BLaER1 (cell line): ENCODE measurements around the gene CALY.

Experiments used
- H3K27ac ChIP-seq: shearing (Covaris generic); formaldehyde crosslinking; 2 replicates; pipeline ENCODE4 v1.8.1; 2022
- H3K27me3 ChIP-seq: shearing (Covaris generic); formaldehyde crosslinking; 2 replicates; pipeline ENCODE4 v1.8.1; 2022
- H3K36me3 ChIP-seq: shearing (Covaris generic); formaldehyde crosslinking; 2 replicates; pipeline ENCODE4 v1.8.1; 2022
- H3K4me1 ChIP-seq: shearing (Covaris generic); formaldehyde crosslinking; 2 replicates; pipeline ENCODE4 v1.8.1; 2022
- H3K4me2 ChIP-seq: shearing (Covaris generic); formaldehyde crosslinking; 2 replicates; pipeline ENCODE4 v1.8.1; 2022
- H3K4me3 ChIP-seq: shearing (Covaris generic); formaldehyde crosslinking; 2 replicates; pipeline ENCODE4 v1.8.1; 2022
- H3K9ac ChIP-seq: shearing (Covaris generic); formaldehyde crosslinking; 2 replicates; pipeline ENCODE4 v1.8.1; 2022
- H3K9me3 ChIP-seq: shearing (Covaris generic); formaldehyde crosslinking; 2 replicates; pipeline ENCODE4 v1.8.1; 2022
- H4K20me1 ChIP-seq: shearing (Covaris generic); formaldehyde crosslinking; 2 replicates; pipeline ENCODE4 v1.8.1; 2022
- Cebpa-rat ChIP-seq: shearing (Covaris generic); IDR thresholded peaks from 2 replicates; pipeline ENCODE4 v1.8.1; 2022

The CALY gene

DNA sequence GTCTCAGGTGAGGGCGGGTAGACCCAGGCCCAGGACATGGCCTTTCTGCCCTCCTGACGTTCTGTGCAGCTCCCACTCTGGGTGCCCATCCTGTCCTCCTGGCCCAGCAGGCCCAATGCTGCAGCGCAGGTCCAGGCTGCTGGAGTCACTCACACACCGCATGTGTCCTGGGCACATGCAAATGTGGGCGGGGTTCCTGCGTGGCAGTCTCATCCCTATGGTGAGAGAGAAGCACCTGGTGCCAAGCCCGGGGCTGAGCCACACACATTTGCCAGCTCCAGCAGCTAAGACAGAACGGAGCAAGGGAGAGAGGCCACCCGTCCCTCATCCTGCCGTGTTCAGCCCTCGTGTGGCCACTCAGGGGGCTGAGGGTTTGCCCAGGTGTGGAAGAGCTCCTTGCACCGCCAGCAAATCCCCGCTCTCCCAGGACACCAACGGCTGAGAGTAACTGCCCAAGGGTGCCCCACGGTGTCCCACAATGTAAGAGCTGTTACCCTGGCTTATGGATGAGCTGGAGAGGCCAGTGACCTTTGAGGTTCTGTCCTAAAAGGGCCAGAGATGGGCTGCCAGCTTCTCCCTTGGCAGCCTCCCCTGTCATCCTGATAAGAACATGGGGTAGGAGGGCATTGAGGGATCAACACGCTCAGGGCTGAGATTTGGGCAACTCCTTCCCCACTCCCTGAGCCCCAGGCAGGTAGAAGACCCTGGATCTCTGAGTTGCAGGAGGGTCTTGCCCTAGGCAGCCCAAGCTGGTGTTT, 16.7 kb upstream of the CALY start:
- no peak for TF ChIP-seq Cebpa-rat
- Histone ChIP-seq H3K4me3 (no peak overlapping the region), H3K9me3 (no peaks in the 10 kb centered on the region), H3K4me1 (peaks cover 45% of the 10 kb centered on the region), H3K4me2 (no peak overlapping the region), H3K27me3 (no peaks in the 10 kb centered on the region), H3K9ac (no peak overlapping the region), H3K27ac (no peak overlapping the region), H4K20me1 (peaks cover 42% of the 10 kb centered on the region), H3K36me3 (peaks cover 16% of the 10 kb centered on the region)

DNA sequence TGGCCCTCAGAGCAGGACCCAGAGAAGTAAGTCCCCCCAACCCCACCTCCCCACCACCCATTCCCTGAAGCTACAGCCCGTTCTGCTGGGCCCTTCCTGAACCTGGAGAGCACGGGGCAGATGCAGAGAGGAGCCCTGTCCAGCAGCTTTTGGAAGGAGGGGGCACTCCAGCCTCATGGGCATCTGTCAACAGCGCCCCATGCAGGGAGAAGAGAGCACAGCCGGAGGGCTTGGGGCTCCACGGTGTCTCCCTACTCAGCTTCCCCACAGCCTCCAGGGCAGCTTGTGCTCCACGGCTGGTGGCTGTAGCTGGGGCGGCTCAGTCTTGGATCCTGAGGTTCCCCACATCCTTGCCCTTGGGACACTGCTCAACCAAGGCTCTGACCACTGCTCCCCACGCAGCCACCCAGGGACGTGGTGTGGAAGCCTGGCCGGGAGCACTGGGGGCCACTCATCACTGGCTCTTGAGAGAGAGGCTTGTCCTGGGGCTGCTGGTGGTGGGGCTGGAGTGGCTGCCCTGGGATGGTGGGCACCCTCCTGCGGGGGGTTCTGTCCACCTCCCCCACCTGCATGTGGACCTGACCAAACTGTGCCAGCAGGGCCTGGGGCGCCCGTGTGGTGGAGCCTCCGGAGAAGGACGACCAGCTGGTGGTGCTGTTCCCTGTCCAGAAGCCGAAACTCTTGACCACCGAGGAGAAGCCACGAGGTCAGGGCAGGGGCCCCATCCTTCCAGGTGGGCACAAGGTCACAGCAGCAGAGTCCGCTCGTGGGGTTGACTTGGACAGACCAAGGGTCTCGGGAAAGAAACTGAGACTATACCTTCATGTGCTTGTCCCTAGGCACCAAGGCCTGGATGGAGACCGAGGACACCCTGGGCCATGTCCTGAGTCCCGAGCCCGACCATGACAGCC, 15.0 kb upstream of the CALY start:
- Histone ChIP-seq H3K4me3 (no peak overlapping the region), H3K9me3 (no peaks in the 10 kb centered on the region), H4K20me1 (peaks cover 40% of the 10 kb centered on the region), H3K27me3 (no peaks in the 10 kb centered on the region), H3K27ac (no peak overlapping the region), H3K36me3 (peaks cover 16% of the 10 kb centered on the region), H3K4me2 (peak overlapping the region; percentile 22; the same call in 1 of the 2 replicates), H3K9ac (no peak overlapping the region), H3K4me1 (peaks cover 49% of the 10 kb centered on the region)
- no peak for TF ChIP-seq Cebpa-rat

DNA sequence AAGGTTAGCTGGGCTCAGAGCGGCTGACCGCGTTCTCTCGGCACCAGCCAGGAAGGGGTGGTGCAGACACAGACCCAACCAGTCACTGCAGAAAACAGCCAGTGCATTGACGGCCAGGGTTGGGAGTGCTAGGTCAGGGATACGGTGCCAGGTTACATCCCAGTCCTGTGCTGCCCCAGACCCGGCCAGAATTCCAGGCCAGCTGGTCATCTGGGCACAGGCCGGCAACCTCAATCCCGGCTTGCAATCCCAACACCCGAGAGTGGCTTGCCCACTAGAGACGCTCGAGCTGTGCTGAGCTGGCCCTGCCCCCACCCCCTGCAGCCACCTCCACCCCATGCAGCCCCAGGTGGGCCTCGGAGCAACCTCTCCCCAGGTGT, 14.2 kb upstream of the CALY start:
- H4K20me1 ChIP-seq = peaks cover 33% of the 10 kb centered on the region
- peaks cover 1% of the 10 kb centered on the region; the same call in 1 of the 2 replicates for H3K9me3 ChIP-seq
- peaks cover 16% of the 10 kb centered on the region for H3K36me3 ChIP-seq
- no peaks in the 10 kb centered on the region for H3K27me3 ChIP-seq
- H3K27ac ChIP-seq = no peak overlapping the region
- no peak for TF ChIP-seq Cebpa-rat
- H3K4me1 ChIP-seq = peaks cover 45% of the 10 kb centered on the region
- no peak overlapping the region for H3K4me2 ChIP-seq
- no peak overlapping the region for H3K9ac ChIP-seq
- H3K4me3 ChIP-seq = no peak overlapping the region

DNA sequence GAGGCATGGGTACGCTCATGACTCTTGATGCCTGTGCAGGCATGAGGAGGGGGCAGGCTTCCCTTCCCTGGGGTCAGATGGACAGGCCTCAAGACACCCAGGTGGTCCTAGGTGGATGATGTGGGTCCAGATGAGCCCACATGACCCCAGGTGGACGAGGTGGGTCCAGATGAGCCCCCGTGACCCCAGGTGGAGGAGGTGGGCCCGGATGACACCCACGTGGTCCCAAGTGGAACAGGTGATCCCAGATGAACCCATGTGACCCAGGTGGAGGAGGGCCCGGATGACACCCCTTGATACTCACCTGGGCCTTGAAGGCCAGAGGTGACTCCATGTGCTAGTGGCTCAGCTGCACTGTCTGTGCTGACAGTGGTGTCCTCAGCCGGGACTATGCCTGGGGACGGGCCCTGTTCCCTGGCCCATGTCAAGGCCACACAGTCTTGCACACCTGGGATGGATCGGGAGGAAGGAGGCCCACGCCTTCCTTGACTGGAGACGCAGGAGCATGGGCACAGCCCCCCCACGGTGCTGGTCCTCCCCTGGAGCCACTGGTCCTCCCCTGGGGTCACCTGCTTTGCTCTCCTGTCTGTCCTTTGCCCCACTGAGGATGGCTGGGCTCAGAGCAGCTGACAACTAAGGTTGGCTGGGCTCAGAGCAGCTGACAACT, 13.7 kb upstream of the CALY start:
- H3K4me1 ChIP-seq = peaks cover 40% of the 10 kb centered on the region

DNA sequence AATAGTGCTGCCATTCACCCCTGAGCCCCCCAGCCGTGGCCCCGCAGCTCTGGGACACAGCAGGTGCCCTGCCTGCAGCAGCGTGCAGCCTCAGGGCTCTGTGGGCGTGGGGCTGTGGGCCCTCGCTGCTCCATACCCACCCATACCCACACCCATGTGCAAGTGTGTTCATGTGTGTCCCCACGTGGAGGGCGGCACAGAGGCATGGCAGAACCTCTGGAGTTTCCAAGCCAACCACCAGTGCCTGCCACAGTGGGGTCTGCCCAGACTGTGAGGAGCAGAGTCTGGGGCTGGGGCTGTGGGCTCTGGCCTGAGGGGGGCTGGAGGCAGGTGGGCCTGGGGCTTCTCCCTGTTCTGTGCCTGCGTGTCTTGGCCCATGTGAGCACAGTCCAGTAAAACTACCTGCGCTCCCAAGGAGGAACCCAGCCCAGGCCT, 12.9 kb upstream of the CALY start:
- Histone ChIP-seq H3K27ac (no peak overlapping the region), H3K9me3 (peaks cover 10% of the 10 kb centered on the region), H3K36me3 (peaks cover 7% of the 10 kb centered on the region), H4K20me1 (peaks cover 19% of the 10 kb centered on the region), H3K4me3 (no peak overlapping the region), H3K4me1 (peaks cover 33% of the 10 kb centered on the region), H3K4me2 (no peak overlapping the region), H3K9ac (no peak overlapping the region), H3K27me3 (no peaks in the 10 kb centered on the region)
- no peak for TF ChIP-seq Cebpa-rat

More for the DNA sequence above, 13.7 kb upstream of the CALY start:
- Histone ChIP-seq H3K36me3 (peaks cover 15% of the 10 kb centered on the region), H3K4me3 (no peak overlapping the region), H4K20me1 (peaks cover 28% of the 10 kb centered on the region), H3K27ac (no peak overlapping the region), H3K27me3 (no peaks in the 10 kb centered on the region), H3K9me3 (peaks cover 7% of the 10 kb centered on the region), H3K4me2 (no peak overlapping the region), H3K9ac (no peak overlapping the region)
- no peak for TF ChIP-seq Cebpa-rat

DNA sequence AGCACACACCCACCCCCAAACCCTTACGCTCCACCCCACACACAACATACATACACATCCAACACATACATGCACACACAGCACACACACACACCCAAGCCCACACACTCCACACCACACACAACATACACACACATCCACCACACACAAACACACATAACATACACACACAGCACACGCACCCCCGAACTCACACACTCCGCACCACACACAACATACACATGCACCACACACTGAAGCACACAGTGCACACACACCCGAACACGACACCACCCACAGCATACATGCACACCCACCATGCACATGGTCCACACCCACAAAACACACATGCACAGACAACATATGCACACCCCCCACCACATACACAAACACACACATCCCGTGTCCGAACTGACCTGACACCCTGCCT, 12.5 kb upstream of the CALY start:
- Histone ChIP-seq H3K4me1 (peaks cover 33% of the 10 kb centered on the region), H3K4me2 (no peak overlapping the region), H4K20me1 (peaks cover 15% of the 10 kb centered on the region), H3K9ac (no peak overlapping the region), H3K4me3 (no peak overlapping the region), H3K9me3 (peaks cover 10% of the 10 kb centered on the region), H3K27ac (no peak overlapping the region), H3K27me3 (no peaks in the 10 kb centered on the region), H3K36me3 (peaks cover 3% of the 10 kb centered on the region; the same call in 1 of the 2 replicates)
- TF ChIP-seq Cebpa-rat = no peak

DNA sequence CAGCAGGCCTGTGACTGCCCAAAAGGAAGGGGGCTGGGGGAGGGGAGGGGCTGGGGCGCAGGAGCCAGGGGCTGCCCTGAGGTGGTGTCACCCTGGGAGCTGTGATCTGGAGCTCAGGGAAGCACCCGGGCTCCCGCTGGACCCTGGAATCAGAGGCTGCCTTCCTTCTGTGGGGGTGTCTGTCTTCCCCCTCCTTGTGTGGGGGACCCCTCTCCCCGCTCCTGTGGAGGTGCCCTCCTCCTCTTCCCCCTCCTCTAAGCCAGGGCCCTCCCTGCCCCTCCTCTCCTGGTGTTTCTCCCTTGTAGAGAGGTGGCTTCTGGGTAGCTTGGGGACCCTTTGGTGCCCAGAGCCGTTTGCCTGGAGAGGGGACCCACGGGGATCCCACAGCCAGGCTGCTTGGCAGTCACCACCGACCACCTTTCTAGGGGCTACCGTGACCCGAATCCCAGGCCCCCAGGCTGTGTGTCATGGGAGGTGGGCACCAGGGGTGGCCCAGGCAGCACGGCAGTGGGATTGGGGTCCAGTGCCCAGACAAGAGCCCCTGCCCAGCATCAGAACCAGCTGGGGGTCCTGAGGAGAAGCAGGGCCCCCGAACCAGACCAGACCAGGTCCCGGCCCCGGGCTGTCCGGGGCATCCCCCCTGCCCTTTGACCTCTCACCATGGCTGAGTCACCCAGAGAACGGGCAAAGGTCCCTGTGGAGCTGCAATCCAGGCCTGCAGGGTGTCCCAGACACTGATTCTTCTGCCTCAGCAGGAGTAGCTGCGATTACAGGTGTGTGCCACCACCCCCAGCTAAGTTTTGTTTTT, 11.2 kb upstream of the CALY start:
- peaks cover 30% of the 10 kb centered on the region for H3K4me1 ChIP-seq
- H3K27me3 ChIP-seq = no peaks in the 10 kb centered on the region
- no peak overlapping the region for H3K27ac ChIP-seq
- no peak for TF ChIP-seq Cebpa-rat
- peaks cover 10% of the 10 kb centered on the region for H3K9me3 ChIP-seq
- peaks cover 4% of the 10 kb centered on the region; the same call in 1 of the 2 replicates for H4K20me1 ChIP-seq
- no peaks in the 10 kb centered on the region for H3K36me3 ChIP-seq
- no peak overlapping the region for H3K4me2 ChIP-seq
- H3K9ac ChIP-seq = no peak overlapping the region
- no peak overlapping the region for H3K4me3 ChIP-seq

DNA sequence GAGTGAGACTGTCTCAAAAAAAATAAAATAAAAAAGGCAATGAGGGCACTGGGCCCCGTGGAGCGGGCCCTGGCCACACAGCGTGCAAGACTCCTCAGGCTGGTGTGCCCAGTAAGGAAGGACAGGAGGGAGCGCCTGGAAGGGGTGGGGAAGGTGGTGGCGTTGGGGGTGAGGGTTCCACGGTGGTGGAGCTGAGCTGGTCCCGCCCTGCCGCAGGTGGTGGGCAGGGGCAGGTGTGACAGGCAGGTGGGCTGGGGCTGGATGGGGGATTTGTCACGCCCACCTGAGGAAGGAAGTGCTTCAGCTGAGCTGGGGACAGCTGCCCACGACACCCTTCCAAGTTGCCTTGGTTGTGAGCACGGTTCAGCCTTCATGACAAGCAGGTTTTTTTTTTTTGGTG, 9.7 kb upstream of the CALY start:
- H3K27ac ChIP-seq = no peak overlapping the region
- H3K27me3 ChIP-seq = no peaks in the 10 kb centered on the region
- no peak overlapping the region for H3K9ac ChIP-seq
- H3K4me1 ChIP-seq = peaks cover 22% of the 10 kb centered on the region
- no peaks in the 10 kb centered on the region for H3K36me3 ChIP-seq
- H3K4me3 ChIP-seq = no peak overlapping the region
- no peaks in the 10 kb centered on the region for H4K20me1 ChIP-seq
- TF ChIP-seq Cebpa-rat = no peak
- peaks cover 10% of the 10 kb centered on the region for H3K9me3 ChIP-seq
- H3K4me2 ChIP-seq = no peak overlapping the region

DNA sequence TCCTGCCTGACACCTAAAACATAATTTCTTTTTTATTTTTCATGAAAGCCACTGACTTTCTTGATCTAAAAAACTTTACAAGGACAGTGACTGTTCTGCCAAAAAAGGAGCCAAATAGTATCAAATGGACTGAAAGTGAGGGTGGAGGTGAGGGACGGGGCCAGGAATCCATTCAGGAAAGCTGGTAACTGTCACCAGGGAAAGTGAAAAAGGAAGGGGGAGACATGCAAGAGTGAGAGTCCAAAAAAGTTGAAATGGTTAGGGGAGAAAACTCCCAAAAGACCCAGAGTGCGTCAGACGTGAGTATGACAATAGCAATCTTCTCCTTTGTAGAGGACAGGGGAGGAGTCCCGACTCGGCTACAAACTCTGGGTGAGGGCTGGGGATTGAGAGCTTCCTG, 7.5 kb upstream of the CALY start:
- peaks cover 11% of the 10 kb centered on the region for H3K9me3 ChIP-seq
- no peak for TF ChIP-seq Cebpa-rat
- no peaks in the 10 kb centered on the region for H3K36me3 ChIP-seq
- H4K20me1 ChIP-seq = no peaks in the 10 kb centered on the region
- H3K27ac ChIP-seq = no peak overlapping the region
- no peak overlapping the region for H3K4me3 ChIP-seq
- no peak overlapping the region for H3K9ac ChIP-seq
- no peak overlapping the region for H3K4me2 ChIP-seq
- peaks cover 17% of the 10 kb centered on the region for H3K4me1 ChIP-seq
- H3K27me3 ChIP-seq = no peaks in the 10 kb centered on the region
